HG02798 (cell line): ENCODE data around the gene RAB37.
A peak's percentile ranks its signal among the peaks of the same experiment; 100 is the strongest.

ENCODE experiments used
- ATAC-seq: cut with Tn5 transposase; IDR thresholded peaks from one replicate; pipeline ENCODE4 v1.9.1; 2021; ENCODE audit warnings: mild to moderate bottlenecking; ENCODE audit not compliant: unreplicated experiment, poor library complexity

The RAB37 gene

GRCh38 chr17:74736513-74737298 is at the start of gene RAB37:
Gene RAB37 (plus strand): TSS chr17:74737256. CDS start chr17:74737273, 17 bp downstream.
- peak; percentile 38 for ATAC-seq

GRCh38 chr17:74687886-74688285 is 49.2 kb upstream of the RAB37 start:
- no peak for ATAC-seq

- no peak for ATAC-seq
Measured at GRCh38 chr17:74690409-74690825, 46.6 kb upstream of the RAB37 start.

GRCh38 chr17:74691151-74691550 is 45.9 kb upstream of the RAB37 start:
- no peak for ATAC-seq

GRCh38 chr17:74694081-74694480 is 43.0 kb upstream of the RAB37 start:
- ATAC-seq: no peak

- ATAC-seq: no peak
Measured at GRCh38 chr17:74695629-74696028, 41.4 kb upstream of the RAB37 start.

- ATAC-seq: no peak
Measured at GRCh38 chr17:74697515-74697914, 39.5 kb upstream of the RAB37 start.

- no peak for ATAC-seq
Measured at GRCh38 chr17:74698069-74698468, 39.0 kb upstream of the RAB37 start.

- ATAC-seq: no peak
Measured at GRCh38 chr17:74699236-74699635, 37.8 kb upstream of the RAB37 start.

GRCh38 chr17:74702116-74702871 is 34.8 kb upstream of the RAB37 start:
- ATAC-seq: no peak

GRCh38 chr17:74703311-74703710 is 33.7 kb upstream of the RAB37 start:
- no peak for ATAC-seq

- no peak for ATAC-seq
Measured at GRCh38 chr17:74704544-74704943, 32.5 kb upstream of the RAB37 start.

- no peak for ATAC-seq
Measured at GRCh38 chr17:74711058-74711824, 25.8 kb upstream of the RAB37 start.

- no peak for ATAC-seq
Measured at GRCh38 chr17:74712301-74712700, 24.8 kb upstream of the RAB37 start.

GRCh38 chr17:74712756-74713155 is 24.3 kb upstream of the RAB37 start, which contains the start of gene CD300LF:
Gene CD300LF (minus strand): TSS chr17:74712923. CDS start chr17:74712866, 57 bp downstream.
- ATAC-seq: no peak

GRCh38 chr17:74713171-74713755 is 23.8 kb upstream of the RAB37 start:
- no peak for ATAC-seq

GRCh38 chr17:74715144-74715543 is 21.9 kb upstream of the RAB37 start:
- no peak for ATAC-seq

- no peak for ATAC-seq
Measured at GRCh38 chr17:74720506-74720905, 16.6 kb upstream of the RAB37 start.

GRCh38 chr17:74722782-74723181 is 14.3 kb upstream of the RAB37 start:
- ATAC-seq: no peak

GRCh38 chr17:74723891-74724290 is 13.2 kb upstream of the RAB37 start:
- no peak for ATAC-seq
